Measurements from ENCODE around the gene PROB1.
"Not testable (repeated sequence)": the region's sequence is repeated elsewhere in the genome, so short reads cannot be mapped to it uniquely, and the experiment has no call there.

PROB1 gene

DNA sequence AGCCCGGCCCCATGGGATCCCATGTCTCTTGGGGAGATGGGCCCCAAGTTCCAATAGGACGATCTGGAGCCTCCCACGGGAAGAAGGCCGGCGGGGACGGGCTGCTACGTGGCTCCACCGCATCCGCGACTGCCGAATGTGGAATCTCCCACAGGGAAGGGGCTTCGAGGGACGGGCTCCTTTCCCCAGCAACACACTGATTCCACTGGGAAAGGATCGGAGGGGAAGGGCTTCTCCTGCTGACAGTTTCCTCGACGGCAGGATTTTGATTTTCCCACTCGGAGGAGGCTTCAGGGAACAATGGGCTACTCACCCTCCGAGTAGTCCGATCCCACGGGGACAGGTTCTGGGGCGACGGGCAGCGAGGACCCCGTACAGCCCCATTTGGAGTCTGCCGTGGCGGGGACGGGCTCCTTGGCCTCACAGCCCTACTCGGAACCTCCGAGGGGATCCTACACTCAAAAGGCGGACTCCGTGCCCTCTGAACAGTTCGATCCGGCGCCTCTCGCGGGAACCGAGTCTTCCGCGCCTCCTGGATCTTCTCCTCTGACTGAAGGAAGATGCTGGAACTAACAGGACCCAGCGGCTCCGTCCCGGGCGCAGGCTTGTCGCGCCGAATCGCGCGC lies 1.3 kb downstream of the PROB1 start:
- no peak for DNase-seq (ENCODE audit: low read depth in 2 of 2)

DNA sequence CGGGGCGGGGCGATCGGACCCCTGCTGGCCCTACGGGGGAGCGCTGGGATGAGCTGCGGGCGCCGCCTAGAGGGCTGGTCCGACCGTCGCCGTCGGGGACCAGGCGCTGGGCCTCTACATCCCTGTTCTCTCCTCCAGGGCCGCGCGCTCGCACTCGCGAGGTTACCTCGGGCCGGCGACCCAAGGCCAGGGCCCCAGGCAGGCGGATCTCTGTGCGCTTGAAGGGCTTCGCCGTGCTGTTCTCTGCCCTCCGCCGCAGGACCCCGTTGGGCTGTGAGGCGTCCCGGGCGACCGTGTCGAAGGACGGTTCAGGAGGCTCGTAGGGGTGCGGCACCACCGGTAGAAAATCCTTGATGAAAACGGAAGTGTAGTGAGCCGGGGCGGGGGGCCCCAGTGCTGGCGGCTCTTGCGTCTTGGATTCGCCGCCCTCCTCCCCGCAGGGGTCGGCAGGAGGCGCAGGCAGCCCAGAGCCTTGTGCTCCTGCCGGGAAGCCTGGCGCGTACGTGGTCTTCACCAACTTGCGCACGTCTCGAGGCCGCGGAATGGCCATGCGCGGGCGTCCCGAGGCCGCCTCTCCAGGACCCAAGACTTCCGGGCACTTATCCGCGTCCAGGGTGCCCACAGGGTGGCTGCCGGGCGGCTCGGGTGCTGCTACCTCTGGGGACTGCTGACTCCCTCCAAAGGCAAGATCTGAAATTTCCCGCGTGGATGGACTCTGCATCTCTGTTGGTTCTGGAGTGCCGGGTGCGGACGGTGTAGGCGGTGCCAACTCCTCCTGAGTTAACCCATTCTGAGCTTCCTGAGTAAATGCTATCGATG lies 2.0 kb downstream of the PROB1 start:
- DNase-seq (ENCODE audit: low read depth in 2 of 2), result peak; percentile 81 to 85

DNA sequence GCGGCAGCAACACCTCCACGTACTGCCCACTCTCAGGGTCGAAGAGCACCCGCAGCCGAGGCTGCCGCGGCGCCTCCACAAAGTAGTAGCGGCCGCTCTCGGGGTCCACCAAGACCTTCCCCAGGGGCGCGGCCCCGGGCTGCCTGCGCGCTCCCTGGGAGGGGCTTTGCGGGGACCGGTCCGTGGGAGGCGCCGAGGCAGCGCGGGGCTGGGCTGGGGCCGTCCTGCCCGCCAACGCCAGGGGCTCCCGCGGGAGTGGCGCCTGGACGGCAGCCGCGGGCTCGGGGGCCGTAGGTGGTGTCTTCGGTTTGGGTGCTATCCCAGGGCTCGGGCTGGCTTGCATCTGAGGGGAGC lies 2.6 kb downstream of the PROB1 start:
- no peak for DNase-seq (ENCODE audit: low read depth in 2 of 2)

DNA sequence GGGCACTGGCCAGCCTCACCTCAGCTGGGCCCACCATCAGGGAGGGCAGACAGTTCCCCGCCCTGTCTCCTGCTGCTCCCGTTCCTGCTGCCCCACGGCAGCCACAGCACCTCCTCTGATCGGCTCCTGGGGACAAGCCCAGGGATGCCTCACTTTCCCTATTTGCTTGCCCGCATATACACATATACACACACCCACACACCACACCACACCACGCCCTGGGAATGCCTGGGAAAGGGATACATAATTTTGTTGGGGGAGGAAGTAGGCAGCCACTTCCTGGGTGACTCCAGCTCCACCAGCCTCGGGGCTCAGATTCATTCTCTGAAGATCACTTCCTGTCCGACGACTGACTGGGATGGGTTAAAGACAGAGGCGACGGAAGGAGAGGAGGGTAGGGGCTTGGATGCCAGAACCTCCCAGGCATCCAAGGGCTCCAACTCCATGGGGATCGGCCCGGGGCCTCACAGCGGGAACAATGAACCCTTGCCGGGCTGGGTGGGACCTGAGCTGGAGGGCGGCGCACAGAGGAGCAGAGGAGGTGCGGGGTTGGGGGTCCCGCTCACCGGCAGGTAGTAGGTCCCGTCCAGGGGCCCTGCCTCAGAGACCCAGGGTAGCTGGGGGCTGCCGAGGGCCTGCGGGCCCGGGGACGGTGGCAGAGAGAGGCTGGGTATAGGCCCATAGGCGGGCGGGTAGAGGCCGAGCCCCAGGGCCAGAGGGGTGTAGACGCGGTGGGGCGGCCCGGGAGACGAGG lies 3.2 kb downstream of the PROB1 start:
- DNase-seq (ENCODE audit: low read depth in 2 of 2), result no peak

DNA sequence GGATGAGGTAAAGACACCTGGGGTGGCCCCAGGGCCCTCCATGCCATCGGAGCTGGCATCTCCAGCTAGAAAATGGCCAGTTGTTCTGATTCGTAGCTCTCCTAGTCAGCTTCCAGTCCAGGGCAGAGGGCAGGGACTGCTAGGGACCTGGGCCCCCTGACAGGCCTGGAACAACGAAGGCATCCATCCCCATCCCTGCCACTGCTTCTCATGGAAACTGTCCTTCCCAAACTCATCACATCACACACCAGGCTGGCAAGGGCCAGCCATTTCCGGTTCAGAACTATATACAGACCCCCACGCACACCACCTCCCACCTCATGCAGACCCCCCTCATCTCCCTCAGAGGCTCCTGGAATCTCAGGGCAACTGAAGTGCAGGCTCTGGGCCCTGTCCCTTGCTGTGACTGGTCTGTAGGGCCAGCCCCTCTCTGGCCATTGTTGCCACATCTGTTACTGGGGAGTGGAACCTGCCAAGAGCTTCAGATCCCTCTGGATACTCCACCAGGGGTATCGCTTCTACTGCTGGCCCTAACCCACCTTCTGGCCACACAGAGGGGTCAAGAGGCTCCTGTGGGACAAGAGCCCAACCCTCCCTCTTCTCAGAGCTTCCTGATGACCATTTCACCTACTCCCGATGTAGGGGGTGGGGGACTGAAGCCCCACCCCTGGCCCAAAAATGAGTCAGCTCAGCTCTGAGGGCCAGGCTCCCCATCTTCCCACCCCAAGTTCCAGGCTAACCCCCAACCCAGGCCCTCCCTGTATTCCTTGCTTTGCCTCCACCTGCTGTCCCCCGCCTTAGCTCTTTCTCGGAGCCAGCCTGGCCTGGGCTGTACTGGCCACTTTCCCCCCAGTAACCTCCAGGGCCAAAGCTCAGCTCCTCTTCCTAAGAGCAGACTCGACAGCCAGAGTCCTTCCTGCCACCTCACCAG lies 4.0 kb downstream of the PROB1 start:
- DNase-seq (ENCODE audit: low read depth in 2 of 2), result no peak

DNA sequence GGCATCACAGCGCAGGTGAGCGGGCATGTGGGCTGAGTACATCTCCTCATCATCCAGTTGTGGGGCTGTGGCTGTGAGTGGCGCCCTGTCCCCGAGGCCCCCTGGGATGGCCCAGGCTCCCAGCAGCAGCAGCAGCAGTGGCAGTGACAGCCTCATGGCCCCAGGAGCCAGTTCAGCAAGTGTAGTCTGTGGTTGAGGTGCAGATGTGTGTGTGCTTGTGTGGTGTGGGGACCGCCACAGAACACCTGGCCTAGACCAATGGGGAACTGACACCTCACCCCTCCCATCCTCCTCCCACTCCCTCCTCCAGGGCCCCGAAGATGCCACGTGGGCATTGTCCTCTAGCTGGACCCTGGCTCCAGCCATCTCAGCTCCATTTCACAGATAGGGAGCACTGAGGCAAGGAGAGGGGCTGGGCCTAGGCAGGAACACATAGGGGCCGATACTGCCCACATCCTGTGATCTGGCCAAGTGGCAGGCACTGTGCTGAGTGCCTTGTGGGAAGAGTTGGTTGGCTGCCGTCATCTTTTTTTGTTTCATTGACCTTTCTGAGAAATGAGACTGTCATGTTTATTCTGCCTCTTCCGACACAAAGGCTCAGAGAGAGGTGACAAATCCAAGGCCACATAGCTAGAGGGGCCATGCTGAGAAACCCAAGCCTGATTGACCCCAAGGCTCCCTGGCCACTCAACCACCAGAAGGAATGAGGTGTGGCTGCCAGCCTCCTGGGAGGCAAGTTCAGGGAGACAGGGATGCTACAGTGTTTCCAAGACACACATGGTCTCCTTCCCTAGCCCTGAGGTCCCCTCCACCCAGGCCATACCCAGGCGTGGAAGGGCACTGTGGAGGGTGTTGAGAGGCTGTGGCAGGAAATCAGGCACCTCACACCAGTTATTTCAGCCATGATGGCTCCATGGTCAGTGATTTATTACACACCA lies 4.9 kb downstream of the PROB1 start, which contains the start of gene MZB1:
Gene MZB1, minus strand, starts transcription at position 213 of the 938 bp plus-strand sequence. Its CDS starts 57 bp downstream, at position 156.
- DNase-seq (ENCODE audit: low read depth in 2 of 2), result peak; percentile 71 to 74

DNA sequence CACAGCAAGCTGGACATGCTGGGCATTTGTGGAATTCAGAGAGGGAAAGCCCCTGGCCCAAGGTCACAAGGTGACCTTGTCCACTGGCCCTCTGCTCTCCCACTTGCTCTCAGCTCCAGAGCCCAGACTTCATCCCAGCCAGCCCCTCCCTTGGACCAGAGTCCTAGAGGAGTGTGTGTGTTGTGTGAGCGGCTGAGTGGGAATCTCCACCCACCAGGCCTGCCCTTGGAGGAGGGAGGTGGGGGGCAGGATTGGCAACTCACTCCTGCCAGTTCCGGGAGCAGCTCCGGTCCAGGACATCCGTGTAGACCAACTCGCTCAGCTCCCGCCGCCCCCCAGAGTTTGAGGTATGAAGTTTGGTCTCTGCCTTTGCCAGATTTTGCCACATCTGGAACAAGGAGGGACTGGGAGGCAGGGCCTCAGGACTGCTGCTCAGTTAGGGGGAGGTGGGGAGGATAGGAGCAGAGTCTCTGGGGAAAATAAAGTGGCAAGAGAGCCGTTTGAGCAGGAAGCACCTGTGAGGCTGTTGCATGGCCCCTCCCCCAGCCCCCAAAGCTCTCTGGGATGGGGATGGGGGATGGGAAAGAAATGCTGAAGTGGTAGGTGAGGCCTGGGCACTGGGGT lies 6.6 kb downstream of the PROB1 start:
- no peak for DNase-seq (ENCODE audit: low read depth in 2 of 2)

DNA sequence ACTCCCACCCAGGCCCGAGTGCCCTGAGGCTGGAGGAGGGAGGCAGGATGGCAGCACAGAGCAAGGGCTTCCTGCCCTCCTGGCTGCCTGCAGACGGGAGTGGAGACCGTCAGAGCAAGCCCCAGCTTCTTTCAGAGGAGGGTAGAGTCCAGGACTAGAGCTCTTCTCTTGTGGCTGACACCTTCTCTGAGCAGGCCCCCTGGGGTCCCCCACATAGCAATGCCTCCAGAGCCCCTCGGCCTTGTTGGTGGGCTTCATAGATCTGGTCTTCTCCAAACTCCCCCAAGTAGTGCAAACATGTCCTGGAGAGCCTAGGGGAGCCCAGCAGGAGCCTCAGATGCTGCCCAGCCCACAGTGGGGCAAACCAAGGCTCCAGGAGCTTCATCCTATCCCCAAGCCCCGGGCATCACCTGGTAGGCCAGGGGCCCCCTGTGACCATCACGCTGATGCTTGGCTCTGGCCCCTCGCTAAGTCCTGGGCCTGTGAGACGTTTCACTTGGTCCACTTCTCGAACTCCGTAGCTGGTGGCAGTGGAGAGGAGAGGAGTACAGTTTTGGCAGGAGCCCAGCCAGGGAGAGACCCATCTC lies 7.2 kb downstream of the PROB1 start:
- DNase-seq (ENCODE audit: low read depth in 2 of 2), result no peak

DNA sequence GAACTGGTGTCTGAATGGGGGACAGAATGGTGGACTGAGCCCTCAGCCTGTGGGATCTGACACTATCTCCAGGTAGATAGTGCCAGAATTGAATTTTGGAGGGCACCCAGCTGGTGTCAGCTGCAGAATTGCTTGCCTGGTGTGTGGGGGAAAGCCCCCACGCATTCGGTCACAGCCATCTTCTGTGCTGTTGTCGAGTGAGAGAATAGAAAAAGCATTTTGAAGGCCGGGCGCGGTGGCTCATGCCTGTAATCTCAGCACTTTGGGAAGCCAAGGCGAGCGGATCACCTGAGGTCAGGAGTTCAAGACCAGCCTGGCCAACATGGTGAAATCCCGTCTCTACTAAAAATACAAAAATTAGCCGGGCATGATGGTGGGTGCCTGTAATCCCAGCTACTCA lies 7.9 kb downstream of the PROB1 start:
- not testable (repeated sequence) for DNase-seq (ENCODE audit: low read depth in 2 of 2)

DNA sequence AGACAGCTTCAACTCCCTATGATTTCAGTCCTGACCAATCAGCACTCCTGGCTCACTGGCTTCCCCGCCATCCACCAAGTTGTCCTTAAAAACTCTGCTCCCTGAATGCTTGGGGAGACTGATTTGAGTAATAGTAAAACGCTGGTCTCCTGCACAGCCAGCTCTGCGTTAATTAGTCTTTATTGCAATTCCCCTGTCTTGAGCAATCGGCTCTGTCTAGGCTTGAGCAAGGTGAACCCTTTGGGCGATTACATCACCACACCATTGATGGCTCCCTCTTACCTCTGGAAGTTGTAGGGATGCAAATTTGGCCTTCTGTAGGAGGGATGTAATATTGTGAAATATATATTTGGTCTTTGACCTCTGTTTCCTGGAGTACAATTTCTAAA lies 8.9 kb downstream of the PROB1 start:
- DNase-seq (ENCODE audit: low read depth in 2 of 2), result no peak

DNA sequence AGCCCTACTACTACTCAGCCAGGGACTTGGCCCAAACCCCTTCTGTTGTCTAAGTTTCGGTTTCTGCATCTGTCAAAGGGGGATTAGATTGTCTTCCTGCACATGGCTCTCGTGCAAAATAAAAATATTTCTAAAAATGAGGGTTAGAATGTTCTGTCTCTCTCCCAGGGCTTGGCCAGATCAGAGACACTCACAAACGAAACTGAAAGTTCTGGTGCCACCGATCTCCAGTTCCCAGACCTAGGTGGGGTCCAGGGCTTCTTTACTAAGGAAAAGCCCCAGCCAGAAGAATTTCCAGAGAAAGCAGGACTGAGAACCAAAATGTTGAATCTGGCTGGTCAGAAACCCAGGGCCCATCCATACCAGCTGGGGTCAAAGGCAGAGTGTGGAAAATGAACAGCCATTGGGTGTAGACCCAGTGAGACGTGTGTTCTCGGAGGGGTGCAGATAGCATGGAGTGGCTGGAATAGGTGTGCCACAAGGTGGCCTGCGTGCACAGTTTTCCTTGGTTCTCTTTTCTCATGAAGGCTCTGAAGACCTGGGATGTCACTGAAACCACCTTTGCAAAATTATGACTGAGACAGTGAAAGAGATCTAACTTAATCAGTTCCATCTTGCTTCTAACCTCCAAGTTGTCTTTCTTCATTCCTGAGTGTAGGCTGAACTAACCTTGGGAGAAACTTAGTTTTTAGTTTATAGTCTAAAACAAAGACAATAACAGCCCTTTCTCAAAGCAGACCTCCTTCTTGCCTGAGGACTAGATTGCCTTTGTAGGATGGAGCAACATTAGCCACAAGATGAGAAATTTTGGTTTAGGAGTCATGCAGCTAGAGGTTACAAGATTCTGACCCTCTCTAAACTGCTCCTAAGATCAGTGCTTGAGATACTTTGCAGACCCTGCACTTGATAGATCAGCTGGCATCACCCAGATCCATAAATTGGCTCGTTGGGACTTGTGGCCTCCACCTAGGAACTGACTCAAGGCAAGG lies 9.5 kb downstream of the PROB1 start:
- DNase-seq (ENCODE audit: low read depth in 2 of 2), result no peak

DNA sequence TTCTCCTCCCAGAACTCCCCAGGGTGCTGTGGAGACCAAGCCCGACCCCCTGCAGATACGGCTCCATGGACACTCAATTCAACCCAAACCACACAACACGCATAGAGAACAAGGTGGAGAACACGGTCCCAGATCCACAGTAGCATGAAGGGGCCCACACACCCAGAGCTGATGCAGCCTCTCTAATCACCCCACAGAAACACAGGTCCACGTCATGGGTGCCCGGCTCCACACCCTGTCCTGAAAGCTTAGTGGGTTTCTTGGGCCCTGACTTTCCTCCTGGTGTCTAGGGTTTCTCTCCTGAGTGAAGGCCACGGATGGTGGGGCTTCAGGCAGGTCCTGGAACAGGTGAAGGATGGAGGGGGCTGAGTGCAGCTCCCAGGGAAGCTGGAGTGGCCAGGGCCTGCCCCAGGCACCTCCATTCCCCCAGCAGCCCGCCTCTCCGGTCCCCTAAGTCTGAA lies 10.3 kb downstream of the PROB1 start:
- DNase-seq (ENCODE audit: low read depth in 2 of 2), result no peak

DNA sequence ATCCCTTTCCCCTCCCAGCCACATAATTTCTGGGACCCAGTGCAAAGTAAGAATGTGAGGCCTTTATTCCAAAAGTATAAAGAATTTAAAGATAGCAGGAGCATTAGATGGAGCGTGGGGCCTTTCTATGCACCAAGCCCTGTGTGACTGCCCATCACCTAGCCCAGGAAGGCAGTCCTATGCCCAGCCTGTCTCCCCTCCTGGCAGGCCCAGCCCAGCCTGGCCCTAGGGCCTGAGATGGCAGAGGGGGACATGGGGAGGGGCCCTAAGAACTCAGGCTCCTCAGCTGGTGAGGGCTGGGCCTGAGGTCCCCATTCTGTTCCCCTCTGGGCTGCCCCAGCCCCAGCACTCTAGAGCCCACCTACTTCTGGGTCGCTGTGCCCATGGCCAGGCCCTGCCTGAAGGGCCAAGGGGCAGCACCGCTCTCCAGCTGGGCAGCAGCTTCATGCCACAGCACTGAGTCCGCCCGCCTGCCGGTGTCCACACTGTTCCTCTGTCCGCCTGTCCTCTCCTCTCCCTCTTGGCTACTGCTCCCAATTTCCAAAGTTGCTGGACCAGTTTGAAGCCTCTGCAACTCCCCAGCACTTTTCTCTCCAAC lies 10.8 kb downstream of the PROB1 start:
- no peak for DNase-seq (ENCODE audit: low read depth in 2 of 2)

DNA sequence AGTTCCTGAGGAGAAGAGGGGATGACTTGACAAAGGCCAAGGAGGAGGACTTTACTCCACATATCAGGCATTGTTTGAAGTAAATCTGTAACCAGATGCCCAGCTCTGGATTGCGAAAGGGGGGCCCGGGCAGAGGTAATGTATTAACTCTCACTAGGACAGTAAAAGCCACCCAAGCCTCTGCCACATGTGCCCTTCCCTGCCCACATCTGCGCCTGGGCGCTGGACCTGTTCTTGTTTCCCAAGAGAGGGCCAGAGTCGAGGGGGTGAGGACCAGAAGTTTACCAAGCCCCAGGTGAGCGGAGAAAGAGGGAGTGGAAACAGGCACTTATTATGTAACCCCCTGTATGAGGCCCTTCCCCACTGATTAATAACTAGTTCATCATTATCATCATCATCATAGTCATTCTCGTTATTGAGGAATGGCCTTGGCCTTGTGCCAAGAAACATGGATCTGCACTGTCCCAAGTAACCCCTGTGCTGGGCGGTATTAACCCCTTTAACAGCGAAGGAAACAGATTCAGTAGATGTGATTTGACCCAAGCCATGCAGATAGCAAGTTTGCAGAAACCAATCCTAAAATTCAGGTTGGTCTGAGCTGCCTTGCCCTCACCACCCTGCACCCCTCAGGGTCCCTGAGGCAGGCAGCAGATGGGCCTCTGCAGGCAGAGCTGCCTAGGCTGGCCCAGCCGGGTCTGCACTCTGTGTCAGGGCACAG lies 11.5 kb downstream of the PROB1 start, which contains the start of gene SLC23A1:
Gene SLC23A1, minus strand, starts transcription at position 23 of the 718 bp plus-strand sequence. CDS start 44 bp downstream, outside the sequence.
- no peak for DNase-seq (ENCODE audit: low read depth in 2 of 2)

DNA sequence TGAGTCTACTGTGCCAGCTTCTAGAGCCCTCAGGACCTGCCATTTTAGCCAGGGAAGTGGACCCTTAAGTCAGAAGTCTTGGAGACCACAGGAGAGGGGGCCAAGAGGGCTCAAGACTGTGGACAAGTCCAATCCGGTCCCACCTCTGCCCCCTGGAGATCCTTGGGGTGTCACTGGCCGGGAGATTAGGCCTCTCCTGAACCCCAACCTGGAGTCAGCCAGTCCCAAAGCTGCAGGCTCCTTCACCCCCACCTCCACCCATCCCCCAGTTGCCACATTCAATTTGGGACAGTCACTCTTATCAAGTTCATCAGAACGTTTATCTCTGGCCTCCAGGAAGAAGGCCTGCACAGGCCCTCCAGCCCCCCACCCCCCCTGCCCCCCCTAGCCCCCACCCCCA lies 12.1 kb downstream of the PROB1 start:
- no peak for DNase-seq (ENCODE audit: low read depth in 2 of 2)

DNA sequence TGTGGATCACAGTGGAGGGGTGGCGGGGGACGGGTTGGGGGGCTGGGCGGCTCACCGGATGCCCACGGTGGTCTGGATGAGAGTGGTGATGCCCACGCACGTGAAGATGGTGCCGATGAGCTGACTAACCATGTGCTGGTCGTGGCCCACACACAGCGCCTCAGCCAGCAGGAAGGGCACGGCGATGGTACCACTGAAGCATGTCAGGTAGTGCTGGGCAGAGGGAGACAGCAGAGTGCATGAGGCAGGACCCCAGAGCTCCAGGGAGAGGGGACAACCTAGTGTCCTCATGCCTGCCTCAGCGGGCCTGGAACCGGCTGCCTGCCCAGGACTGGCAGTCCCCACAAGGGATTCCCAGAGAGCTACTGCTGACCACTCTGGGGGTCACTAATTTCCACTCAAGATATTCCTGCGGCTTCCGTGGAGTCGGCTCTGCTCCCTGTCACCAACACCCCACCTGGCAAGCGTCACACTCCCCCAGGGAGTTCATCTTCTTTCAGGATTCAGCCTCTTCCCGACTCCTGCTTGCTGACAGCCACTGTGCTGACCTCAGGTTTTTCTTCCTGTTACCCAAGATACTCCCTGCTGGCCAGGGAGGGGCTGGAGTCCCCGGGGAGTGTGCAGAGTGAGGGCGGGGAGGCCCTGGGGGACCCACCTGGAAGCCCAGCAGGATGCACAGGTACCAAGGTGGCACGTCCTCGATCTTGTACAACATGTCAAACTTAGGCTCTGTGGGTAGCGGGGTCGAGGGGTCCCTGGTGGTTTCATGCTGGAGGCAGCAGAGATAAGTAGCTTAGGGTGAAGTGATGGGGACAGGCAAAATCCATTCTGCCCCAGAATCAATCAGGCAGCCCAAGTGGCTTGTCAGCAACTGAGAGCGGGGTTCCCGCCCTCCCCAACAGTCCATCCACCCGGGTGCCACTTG lies 12.8 kb downstream of the PROB1 start:
- DNase-seq (ENCODE audit: low read depth in 2 of 2), result no peak

Data from stimulated activated CD8-positive, alpha-beta memory T cell treated with anti-CD3 and anti-CD28 coated beads, Interleukin-15, amount 100 ng/mL, for 48 hours (primary cell).